WERI-Rb-1 (cell line): Measurements from ENCODE around the gene PNMA6E.

Experiments
- DNase-seq: peaks from one replicate; pipeline ENCODE4 v3.0.0-alpha.2; 2020
- H3K27ac ChIP-seq: fragments of 250-450 bp; sonication (Bioruptor Pico); 2 replicates; pipeline ENCODE4 v1.5.1; 2020; ENCODE audit warnings: mild to moderate bottlenecking, moderate library complexity
- H3K27me3 ChIP-seq: fragments of 250-450 bp; sonication (Bioruptor Pico); 2 replicates; pipeline ENCODE4 v1.5.1; 2021; ENCODE audit warnings: mild to moderate bottlenecking, low read depth, moderate library complexity; ENCODE audit not compliant: insufficient read depth, severe bottlenecking
- H3K36me3 ChIP-seq: fragments of 250-450 bp; sonication (Bioruptor Pico); 2 replicates; pipeline ENCODE4 v1.5.1; 2020; ENCODE audit warnings: mild to moderate bottlenecking, moderate library complexity
- H3K4me3 ChIP-seq: 2 replicates; pipeline ENCODE4 v1.5.1; 2011; ENCODE audit warnings: low read depth, mild to moderate bottlenecking, control low read depth, low read length
- H3K9me3 ChIP-seq: fragments of 250-450 bp; sonication (Bioruptor Pico); 2 replicates; pipeline ENCODE4 v1.5.1; 2021; ENCODE audit warnings: mild to moderate bottlenecking, moderate library complexity; ENCODE audit not compliant: severe bottlenecking
- CTCF ChIP-seq: IDR thresholded peaks from 2 replicates; pipeline ENCODE4 v1.5.1; 2011; ENCODE audit warnings: low read depth, mild to moderate bottlenecking, control low read depth, inconsistent platforms, low read length

The PNMA6E gene

GRCh38 chrX:153382563-153383482, 18.3 kb downstream of the PNMA6E start:
- TF ChIP-seq CTCF: no peak
- peaks cover 7% of the 10 kb centered on the region for H3K9me3 ChIP-seq
- H3K27me3 ChIP-seq: peaks cover 16% of the 10 kb centered on the region
- no peak overlapping the region for H3K27ac ChIP-seq
- no peak overlapping the region for H3K4me3 ChIP-seq
- H3K36me3 ChIP-seq: no peaks in the 10 kb centered on the region
- no peak for DNase-seq

GRCh38 chrX:153381684-153382532, 19.2 kb downstream of the PNMA6E start:
- Histone ChIP-seq H3K27ac (no peak overlapping the region), H3K9me3 (peaks cover 7% of the 10 kb centered on the region), H3K4me3 (no peak overlapping the region), H3K36me3 (no peaks in the 10 kb centered on the region), H3K27me3 (peaks cover 9% of the 10 kb centered on the region)
- TF ChIP-seq CTCF: peak; percentile 65
- peak; percentile 66 for DNase-seq

- peaks cover 4% of the 10 kb centered on the region for H3K27me3 ChIP-seq
- no peak for TF ChIP-seq CTCF
Observed at GRCh38 chrX:153380691-153381090, 20.5 kb downstream of the PNMA6E start.

GRCh38 chrX:153379971-153380581, 21.1 kb downstream of the PNMA6E start:
- no peak overlapping the region for H3K27ac ChIP-seq

More at GRCh38 chrX:153380691-153381090, 20.5 kb downstream of the PNMA6E start:
- Histone ChIP-seq H3K4me3 (no peak overlapping the region), H3K9me3 (peaks cover 7% of the 10 kb centered on the region), H3K36me3 (no peaks in the 10 kb centered on the region), H3K27ac (no peak overlapping the region)
- DNase-seq: no peak

More at GRCh38 chrX:153379971-153380581, 21.1 kb downstream of the PNMA6E start:
- DNase-seq: no peak
- H3K4me3 ChIP-seq: no peak overlapping the region
- H3K9me3 ChIP-seq: peaks cover 7% of the 10 kb centered on the region
- TF ChIP-seq CTCF: no peak
- H3K27me3 ChIP-seq: peaks cover 4% of the 10 kb centered on the region
- H3K36me3 ChIP-seq: no peaks in the 10 kb centered on the region
